Right hindlimb (tissue), 1 donor: Measurements from ENCODE around the gene GNB1.
"Not testable (repeated sequence)": the region's sequence is repeated elsewhere in the genome, so short reads cannot be mapped to it uniquely, and the experiment has no call there.

Source experiments
- DNase-seq: peaks from one replicate; pipeline ENCODE4 v3.0.0-alpha.2; 2018

Gene GNB1

GRCh38 chr1:1856161-1856560, 34.7 kb downstream of the GNB1 start:
- not testable (repeated sequence) for DNase-seq

GRCh38 chr1:1853593-1854257, 37.2 kb downstream of the GNB1 start:
- no peak for DNase-seq

- no peak for DNase-seq
These were observed 38.1 kb downstream of the GNB1 start for GRCh38 chr1:1852619-1853414.

- DNase-seq = no peak
These were observed 43.0 kb downstream of the GNB1 start for GRCh38 chr1:1847890-1848289.

GRCh38 chr1:1847061-1847850, 43.6 kb downstream of the GNB1 start:
- DNase-seq = peak; percentile 62

GRCh38 chr1:1846386-1846918, 44.4 kb downstream of the GNB1 start:
- no peak for DNase-seq

GRCh38 chr1:1842360-1843146, 48.3 kb downstream of the GNB1 start:
- no peak for DNase-seq

GRCh38 chr1:1841575-1841995, 49.3 kb downstream of the GNB1 start:
- DNase-seq = no peak

GRCh38 chr1:1839311-1839965, 51.4 kb downstream of the GNB1 start:
- DNase-seq = no peak

GRCh38 chr1:1836119-1836518, 54.8 kb downstream of the GNB1 start:
- DNase-seq = no peak

- DNase-seq = no peak
These were observed 55.3 kb downstream of the GNB1 start for GRCh38 chr1:1835546-1835945.

- DNase-seq = no peak
These were observed 57.0 kb downstream of the GNB1 start for GRCh38 chr1:1833916-1834325.

GRCh38 chr1:1833456-1833855, 57.4 kb downstream of the GNB1 start:
- DNase-seq = no peak

GRCh38 chr1:1832820-1833219, 58.1 kb downstream of the GNB1 start:
- DNase-seq = no peak

GRCh38 chr1:1832166-1832565, 58.7 kb downstream of the GNB1 start:
- DNase-seq = no peak

GRCh38 chr1:1827089-1827848, 63.6 kb downstream of the GNB1 start:
- no peak for DNase-seq

GRCh38 chr1:1826356-1827088, 64.4 kb downstream of the GNB1 start:
- no peak for DNase-seq

- DNase-seq = no peak
These were observed 65.7 kb downstream of the GNB1 start for GRCh38 chr1:1825217-1825616.

GRCh38 chr1:1819762-1820161, 71.1 kb downstream of the GNB1 start:
- no peak for DNase-seq

GRCh38 chr1:1817221-1817620, 73.7 kb downstream of the GNB1 start:
- no peak for DNase-seq
